ENCODE measurements around the gene TGIF1.

GRCh38 chr18:3498698-3499471 is 48.9 kb downstream of the TGIF1 start:
- TF ChIP-seq EZH2 (IDR thresholded peaks at IDR 0.05; ENCODE audit: borderline replicate concordance, insufficient read depth, low read depth, low read length, poor library complexity, severe bottlenecking) (no peak), CTCF (IDR thresholded peaks at IDR 0.05) (no peak)
